ENCODE measurements around the gene KRT86.
A peak's percentile ranks its signal among the peaks of the same experiment; 100 is the strongest.
"Not testable (repeated sequence)": the region's sequence is repeated elsewhere in the genome, so short reads cannot be mapped to it uniquely, and the experiment has no call there.

- not testable (repeated sequence) for TF ChIP-seq CTCF (conservative IDR thresholded peaks at IDR 0.05 in 1 of 2, IDR thresholded peaks at IDR 0.05 in 1 of 2; ENCODE audit: low read depth in 1 of 2, low read length in 2 of 2)
- peak; percentile 72 for TF ChIP-seq EZH2 (IDR thresholded peaks at IDR 0.05; ENCODE audit: low read length, missing control alignments)
Measured at GRCh38 chr12:52257922-52258321, 16.5 kb upstream of the KRT86 start.
